K562 (cell line): ENCODE measurements around the gene C1orf167.

Source experiments
- CEBPZ ChIP-seq: fragments of 150-350 bp; IDR thresholded peaks from 2 replicates; pipeline ENCODE4 v1.6.1; 2014; ENCODE audit warnings: low read depth, mild to moderate bottlenecking, low read length, borderline replicate concordance
- EP300 ChIP-seq: IDR thresholded peaks from 2 replicates; pipeline ENCODE4 v1.6.1; 2012; ENCODE audit warnings: low read length, improper control_type of control experiment
- MYNN ChIP-seq, 2 experiments: sonication (generic); formaldehyde crosslinking in 1 of 2; IDR thresholded peaks; 2 replicates each; pipeline versions ENCODE4 v1.5.0 to v1.6.1; 2016 to 2020; ENCODE audit warnings: antibody characterized with exemption in 1 of 2, missing genetic modification reagents in 1 of 2
- NFATC3 ChIP-seq: fragments of 450-650 bp; IDR thresholded peaks from 2 replicates; pipeline ENCODE4 v1.6.1; 2017; ENCODE audit warnings: mild to moderate bottlenecking
- SMC3 ChIP-seq: conservative IDR thresholded peaks from 2 replicates; pipeline ENCODE4 v1.6.1; 2011; ENCODE audit warnings: low read depth, low read length, improper control_type of control experiment; ENCODE audit not compliant: insufficient read depth
- TF ChIP-seq, protein P1 (sequence below): fragments of 450-650 bp; IDR thresholded peaks from 2 replicates; pipeline ENCODE4 v1.6.1; 2016; ENCODE audit warnings: mild to moderate bottlenecking, moderate library complexity
- TF ChIP-seq, protein P2 (sequence below): fragments of 250-450 bp; sonication (Bioruptor Pico); IDR thresholded peaks from 2 replicates; pipeline ENCODE4 v1.4.0; 2020; ENCODE audit warnings: mild to moderate bottlenecking, moderate library complexity

GRCh38 chr1:11825131-11825530, 63.1 kb downstream of the C1orf167 start:
- TF ChIP-seq SMC3 (no peak), EP300 (no peak), CEBPZ (no peak), MYNN (IDR thresholded peaks at IDR 0.05) (no peak), MYNN (CRISPR knock-in tag; IDR thresholded peaks at IDR 0.05) (no peak), NFATC3 (no peak)
- TF ChIP-seq, protein P1, sequence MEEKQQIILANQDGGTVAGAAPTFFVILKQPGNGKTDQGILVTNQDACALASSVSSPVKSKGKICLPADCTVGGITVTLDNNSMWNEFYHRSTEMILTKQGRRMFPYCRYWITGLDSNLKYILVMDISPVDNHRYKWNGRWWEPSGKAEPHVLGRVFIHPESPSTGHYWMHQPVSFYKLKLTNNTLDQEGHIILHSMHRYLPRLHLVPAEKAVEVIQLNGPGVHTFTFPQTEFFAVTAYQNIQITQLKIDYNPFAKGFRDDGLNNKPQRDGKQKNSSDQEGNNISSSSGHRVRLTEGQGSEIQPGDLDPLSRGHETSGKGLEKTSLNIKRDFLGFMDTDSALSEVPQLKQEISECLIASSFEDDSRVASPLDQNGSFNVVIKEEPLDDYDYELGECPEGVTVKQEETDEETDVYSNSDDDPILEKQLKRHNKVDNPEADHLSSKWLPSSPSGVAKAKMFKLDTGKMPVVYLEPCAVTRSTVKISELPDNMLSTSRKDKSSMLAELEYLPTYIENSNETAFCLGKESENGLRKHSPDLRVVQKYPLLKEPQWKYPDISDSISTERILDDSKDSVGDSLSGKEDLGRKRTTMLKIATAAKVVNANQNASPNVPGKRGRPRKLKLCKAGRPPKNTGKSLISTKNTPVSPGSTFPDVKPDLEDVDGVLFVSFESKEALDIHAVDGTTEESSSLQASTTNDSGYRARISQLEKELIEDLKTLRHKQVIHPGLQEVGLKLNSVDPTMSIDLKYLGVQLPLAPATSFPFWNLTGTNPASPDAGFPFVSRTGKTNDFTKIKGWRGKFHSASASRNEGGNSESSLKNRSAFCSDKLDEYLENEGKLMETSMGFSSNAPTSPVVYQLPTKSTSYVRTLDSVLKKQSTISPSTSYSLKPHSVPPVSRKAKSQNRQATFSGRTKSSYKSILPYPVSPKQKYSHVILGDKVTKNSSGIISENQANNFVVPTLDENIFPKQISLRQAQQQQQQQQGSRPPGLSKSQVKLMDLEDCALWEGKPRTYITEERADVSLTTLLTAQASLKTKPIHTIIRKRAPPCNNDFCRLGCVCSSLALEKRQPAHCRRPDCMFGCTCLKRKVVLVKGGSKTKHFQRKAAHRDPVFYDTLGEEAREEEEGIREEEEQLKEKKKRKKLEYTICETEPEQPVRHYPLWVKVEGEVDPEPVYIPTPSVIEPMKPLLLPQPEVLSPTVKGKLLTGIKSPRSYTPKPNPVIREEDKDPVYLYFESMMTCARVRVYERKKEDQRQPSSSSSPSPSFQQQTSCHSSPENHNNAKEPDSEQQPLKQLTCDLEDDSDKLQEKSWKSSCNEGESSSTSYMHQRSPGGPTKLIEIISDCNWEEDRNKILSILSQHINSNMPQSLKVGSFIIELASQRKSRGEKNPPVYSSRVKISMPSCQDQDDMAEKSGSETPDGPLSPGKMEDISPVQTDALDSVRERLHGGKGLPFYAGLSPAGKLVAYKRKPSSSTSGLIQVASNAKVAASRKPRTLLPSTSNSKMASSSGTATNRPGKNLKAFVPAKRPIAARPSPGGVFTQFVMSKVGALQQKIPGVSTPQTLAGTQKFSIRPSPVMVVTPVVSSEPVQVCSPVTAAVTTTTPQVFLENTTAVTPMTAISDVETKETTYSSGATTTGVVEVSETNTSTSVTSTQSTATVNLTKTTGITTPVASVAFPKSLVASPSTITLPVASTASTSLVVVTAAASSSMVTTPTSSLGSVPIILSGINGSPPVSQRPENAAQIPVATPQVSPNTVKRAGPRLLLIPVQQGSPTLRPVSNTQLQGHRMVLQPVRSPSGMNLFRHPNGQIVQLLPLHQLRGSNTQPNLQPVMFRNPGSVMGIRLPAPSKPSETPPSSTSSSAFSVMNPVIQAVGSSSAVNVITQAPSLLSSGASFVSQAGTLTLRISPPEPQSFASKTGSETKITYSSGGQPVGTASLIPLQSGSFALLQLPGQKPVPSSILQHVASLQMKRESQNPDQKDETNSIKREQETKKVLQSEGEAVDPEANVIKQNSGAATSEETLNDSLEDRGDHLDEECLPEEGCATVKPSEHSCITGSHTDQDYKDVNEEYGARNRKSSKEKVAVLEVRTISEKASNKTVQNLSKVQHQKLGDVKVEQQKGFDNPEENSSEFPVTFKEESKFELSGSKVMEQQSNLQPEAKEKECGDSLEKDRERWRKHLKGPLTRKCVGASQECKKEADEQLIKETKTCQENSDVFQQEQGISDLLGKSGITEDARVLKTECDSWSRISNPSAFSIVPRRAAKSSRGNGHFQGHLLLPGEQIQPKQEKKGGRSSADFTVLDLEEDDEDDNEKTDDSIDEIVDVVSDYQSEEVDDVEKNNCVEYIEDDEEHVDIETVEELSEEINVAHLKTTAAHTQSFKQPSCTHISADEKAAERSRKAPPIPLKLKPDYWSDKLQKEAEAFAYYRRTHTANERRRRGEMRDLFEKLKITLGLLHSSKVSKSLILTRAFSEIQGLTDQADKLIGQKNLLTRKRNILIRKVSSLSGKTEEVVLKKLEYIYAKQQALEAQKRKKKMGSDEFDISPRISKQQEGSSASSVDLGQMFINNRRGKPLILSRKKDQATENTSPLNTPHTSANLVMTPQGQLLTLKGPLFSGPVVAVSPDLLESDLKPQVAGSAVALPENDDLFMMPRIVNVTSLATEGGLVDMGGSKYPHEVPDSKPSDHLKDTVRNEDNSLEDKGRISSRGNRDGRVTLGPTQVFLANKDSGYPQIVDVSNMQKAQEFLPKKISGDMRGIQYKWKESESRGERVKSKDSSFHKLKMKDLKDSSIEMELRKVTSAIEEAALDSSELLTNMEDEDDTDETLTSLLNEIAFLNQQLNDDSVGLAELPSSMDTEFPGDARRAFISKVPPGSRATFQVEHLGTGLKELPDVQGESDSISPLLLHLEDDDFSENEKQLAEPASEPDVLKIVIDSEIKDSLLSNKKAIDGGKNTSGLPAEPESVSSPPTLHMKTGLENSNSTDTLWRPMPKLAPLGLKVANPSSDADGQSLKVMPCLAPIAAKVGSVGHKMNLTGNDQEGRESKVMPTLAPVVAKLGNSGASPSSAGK, result no peak
- TF ChIP-seq, protein P2, sequence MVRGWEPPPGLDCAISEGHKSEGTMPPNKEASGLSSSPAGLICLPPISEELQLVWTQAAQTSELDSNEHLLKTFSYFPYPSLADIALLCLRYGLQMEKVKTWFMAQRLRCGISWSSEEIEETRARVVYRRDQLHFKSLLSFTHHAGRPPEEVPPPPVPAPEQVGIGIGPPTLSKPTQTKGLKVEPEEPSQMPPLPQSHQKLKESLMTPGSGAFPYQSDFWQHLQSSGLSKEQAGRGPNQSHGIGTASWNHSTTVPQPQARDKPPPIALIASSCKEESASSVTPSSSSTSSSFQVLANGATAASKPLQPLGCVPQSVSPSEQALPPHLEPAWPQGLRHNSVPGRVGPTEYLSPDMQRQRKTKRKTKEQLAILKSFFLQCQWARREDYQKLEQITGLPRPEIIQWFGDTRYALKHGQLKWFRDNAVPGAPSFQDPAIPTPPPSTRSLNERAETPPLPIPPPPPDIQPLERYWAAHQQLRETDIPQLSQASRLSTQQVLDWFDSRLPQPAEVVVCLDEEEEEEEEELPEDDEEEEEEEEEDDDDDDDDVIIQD, result no peak
